Sigmoid colon (tissue), 7 donors: ENCODE measurements around the gene FBXL22. TPM values are rescaled to one million over a fixed set of nuclear protein-coding genes. Genes with fewer than 3 reads are reported as not detected.
"Not testable (repeated sequence)": the region's sequence is repeated elsewhere in the genome, so short reads cannot be mapped to it uniquely, and the experiment has no call there.

Source experiments
- DNase-seq: peaks from one replicate; pipeline ENCODE4 v3.0.0-alpha.2; 2019
- H3K27ac ChIP-seq, 4 donors: fragments of 200-600 bp; sonication (generic); one replicate each; pipeline ENCODE4 v1.5.1; 2016 to 2019; ENCODE audit warnings: mild to moderate bottlenecking in 1 of 4
- H3K27me3 ChIP-seq, 3 donors: fragments of 200-600 bp; sonication (generic); one replicate each; pipeline ENCODE4 v1.5.1; 2019; ENCODE audit warnings: mild to moderate bottlenecking in 1 of 3
- H3K36me3 ChIP-seq, 4 donors: fragments of 200-600 bp; sonication (generic); one replicate each; pipeline ENCODE4 v1.5.1; 2016 to 2019
- H3K4me1 ChIP-seq, 4 donors: fragments of 200-600 bp; sonication (generic); one replicate each; pipeline ENCODE4 v1.5.1; 2017 to 2019
- H3K4me3 ChIP-seq, 4 donors: fragments of 200-600 bp; sonication (generic); one replicate each; pipeline ENCODE4 v1.5.1; 2017 to 2019; ENCODE audit warnings: mild to moderate bottlenecking in 2 of 4, moderate library complexity in 1 of 4
- H3K9me3 ChIP-seq, 4 donors: fragments of 200-600 bp in 3 of 4; sonication (generic) in 3 of 4; one replicate each; pipeline versions ENCODE4 v1.5.1 to v1.6.1; 2013 to 2019
- EP300 ChIP-seq, 4 donors: sonication (generic); formaldehyde crosslinking; IDR thresholded peaks; one replicate each; pipeline ENCODE4 v1.6.1; 2017; ENCODE audit warnings: antibody characterized with exemption in 4 of 4
- POLR2A ChIP-seq, 2 donors: fragments of 450-650 bp; IDR thresholded peaks; one replicate each; pipeline ENCODE4 v1.6.1; 2016; ENCODE audit warnings: antibody characterized with exemption in 2 of 2, mild to moderate bottlenecking in 2 of 2, moderate library complexity in 2 of 2
- POLR2AphosphoS5 ChIP-seq, 4 donors: sonication (generic); formaldehyde crosslinking; IDR thresholded peaks; one replicate each; pipeline ENCODE4 v1.6.1; 2017; ENCODE audit warnings: antibody characterized with exemption in 4 of 4
- WGBS, 2 donors: extraction: QIAGEN DNeasy Blood & Tissue Kit; methylation state at CpG; one replicate each; pipeline ENCODE4 v1.1.7; 2013; 5-methylcytosine and 5-hydroxymethylcytosine counted together
- intact Hi-C: fragments of 100-400 bp; cut with DNase I; formaldehyde crosslinking; loops from one replicate; pipeline ENCODE4 v1.15.1; 2023
- polyA plus RNA-seq, 3 donors: library from polyadenylated mRNA; stranded (reverse); fragments of 200-250 nt; gene quantifications; one replicate each; pipeline ENCODE4 v1.2.3, GENCODE V29; 2013
- total RNA-seq, 4 donors: library from RNA; depleted of rRNA; stranded (reverse); fragments of >200 nt; gene quantifications; one replicate each; pipeline ENCODE4 v1.1.0, GENCODE V29; 2016
- TF ChIP-seq, protein P1 (sequence below), 4 experiments: fragments of 450-650 bp in 3 of 4; fragments of 200-600 bp in 1 of 4; IDR thresholded peaks; one replicate each; pipeline ENCODE4 v1.5.1; 2016 to 2019; ENCODE audit warnings: antibody characterized with exemption in 4 of 4, mild to moderate bottlenecking in 3 of 4, moderate library complexity in 2 of 4
- donor health status: healthy with polysubstance abuse.
- donor health status: Bipolar disorder and iron deficiency.
- donor health status: healthy.

The FBXL22 gene
- total and polyA plus RNA-seq, 7 donors, result 0.69 to 150 (median 46.7) TPM

DNA sequence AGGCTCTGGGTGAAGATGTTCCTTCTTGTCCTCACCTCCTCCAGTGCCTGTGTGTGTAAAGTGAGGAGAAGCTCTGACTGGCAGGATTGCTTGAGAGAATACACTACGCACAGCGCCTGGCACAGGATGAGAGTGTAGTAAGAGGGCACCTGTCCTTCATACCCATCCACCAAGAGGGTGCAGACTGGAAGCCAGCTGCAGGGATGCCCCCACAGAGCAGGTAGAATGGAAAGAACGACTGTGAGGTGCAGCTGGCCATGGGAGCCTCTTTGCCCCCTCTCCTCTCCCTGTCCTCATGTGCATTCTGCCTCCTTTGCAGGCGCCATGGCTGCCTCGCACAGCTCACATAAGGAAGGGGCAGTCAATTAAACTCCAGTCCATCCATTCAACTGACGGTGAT, 12.3 kb downstream of the FBXL22 start:
- Histone ChIP-seq H3K27me3 (no peaks in the 10 kb centered on the region), H3K9me3 (no peaks in the 10 kb centered on the region), H3K4me1 (peaks cover 0 to 71% (median 48%) of the 10 kb centered on the region in 4 donors), H3K4me3 (no peak overlapping the region), H3K27ac (peak overlapping the region in 3 of 4 donors; percentile 79 to 82 (median 80)), H3K36me3 (peaks cover 0 to 39% (median 17%) of the 10 kb centered on the region in 4 donors)
- DNase-seq, result no peak
- TF ChIP-seq, protein P1, sequence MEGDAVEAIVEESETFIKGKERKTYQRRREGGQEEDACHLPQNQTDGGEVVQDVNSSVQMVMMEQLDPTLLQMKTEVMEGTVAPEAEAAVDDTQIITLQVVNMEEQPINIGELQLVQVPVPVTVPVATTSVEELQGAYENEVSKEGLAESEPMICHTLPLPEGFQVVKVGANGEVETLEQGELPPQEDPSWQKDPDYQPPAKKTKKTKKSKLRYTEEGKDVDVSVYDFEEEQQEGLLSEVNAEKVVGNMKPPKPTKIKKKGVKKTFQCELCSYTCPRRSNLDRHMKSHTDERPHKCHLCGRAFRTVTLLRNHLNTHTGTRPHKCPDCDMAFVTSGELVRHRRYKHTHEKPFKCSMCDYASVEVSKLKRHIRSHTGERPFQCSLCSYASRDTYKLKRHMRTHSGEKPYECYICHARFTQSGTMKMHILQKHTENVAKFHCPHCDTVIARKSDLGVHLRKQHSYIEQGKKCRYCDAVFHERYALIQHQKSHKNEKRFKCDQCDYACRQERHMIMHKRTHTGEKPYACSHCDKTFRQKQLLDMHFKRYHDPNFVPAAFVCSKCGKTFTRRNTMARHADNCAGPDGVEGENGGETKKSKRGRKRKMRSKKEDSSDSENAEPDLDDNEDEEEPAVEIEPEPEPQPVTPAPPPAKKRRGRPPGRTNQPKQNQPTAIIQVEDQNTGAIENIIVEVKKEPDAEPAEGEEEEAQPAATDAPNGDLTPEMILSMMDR (IDR thresholded peaks at IDR 0.05), result no peak
- TF ChIP-seq EP300 (IDR thresholded peaks at IDR 0.05), result no peak
- TF ChIP-seq POLR2AphosphoS5 (IDR thresholded peaks at IDR 0.05), result no peak
- no peak for TF ChIP-seq POLR2A (IDR thresholded peaks at IDR 0.05)
- intact Hi-C loops, result loop anchor here (10.0 kb wide), 1 partner anchor 555 kb away; no protein-coding TSS in a partner anchor
- WGBS, 2 donors, result 82 to 90% methylated on average over 6 of the region's 6 CpGs

DNA sequence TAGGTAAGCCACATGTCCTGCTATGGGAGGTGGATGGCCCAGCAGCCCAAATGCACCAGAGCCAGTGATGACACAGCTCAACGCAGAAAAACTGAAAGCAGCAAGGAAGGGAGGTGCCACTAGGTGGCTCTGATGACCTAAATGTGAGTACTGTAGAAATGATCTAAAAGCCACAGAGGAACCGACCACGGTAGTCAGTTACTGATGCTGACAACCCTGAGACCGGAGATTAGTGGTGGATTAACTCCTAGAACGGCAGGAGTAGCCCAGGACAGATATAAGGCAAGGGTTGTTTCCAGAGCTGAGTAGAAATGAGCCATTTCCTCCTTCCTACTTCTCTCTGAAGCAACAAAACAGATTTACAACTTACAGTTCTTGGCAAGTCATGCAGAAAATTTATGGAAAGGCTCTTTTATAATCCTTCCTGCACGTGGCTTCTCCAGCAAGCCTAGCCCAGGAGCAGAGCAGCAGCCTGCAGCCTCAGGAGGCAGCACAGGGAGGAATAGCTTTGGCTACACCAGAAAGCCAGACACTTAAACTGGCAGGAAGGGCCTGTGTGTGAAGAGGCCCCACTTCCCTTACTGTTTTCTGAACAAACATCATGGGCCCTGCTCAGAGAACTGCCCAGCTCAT, 13.1 kb downstream of the FBXL22 start:
- intact Hi-C loops, result no loop called here
- Histone ChIP-seq H3K36me3 (peaks cover 0 to 48% (median 23%) of the 10 kb centered on the region in 4 donors), H3K27ac (peak overlapping the region; percentile 64 to 82 (median 80)), H3K27me3 (no peaks in the 10 kb centered on the region), H3K4me1 (peaks cover 0 to 67% (median 48%) of the 10 kb centered on the region in 4 donors), H3K9me3 (no peaks in the 10 kb centered on the region), H3K4me3 (no peak overlapping the region)
- peak; percentile 90 for DNase-seq
- peak in 1 of 4 donors; percentile 3 for TF ChIP-seq EP300 (IDR thresholded peaks at IDR 0.05)
- peak; percentile 34 to 71 (median 70) for TF ChIP-seq POLR2AphosphoS5 (IDR thresholded peaks at IDR 0.05)
- TF ChIP-seq, protein P1 (IDR thresholded peaks at IDR 0.05), result peak; percentile 67 to 88 (median 74)
- TF ChIP-seq POLR2A (IDR thresholded peaks at IDR 0.05), result no peak
- 0 to 1% methylated on average over 6 of the region's 6 CpGs for WGBS, 2 donors

DNA sequence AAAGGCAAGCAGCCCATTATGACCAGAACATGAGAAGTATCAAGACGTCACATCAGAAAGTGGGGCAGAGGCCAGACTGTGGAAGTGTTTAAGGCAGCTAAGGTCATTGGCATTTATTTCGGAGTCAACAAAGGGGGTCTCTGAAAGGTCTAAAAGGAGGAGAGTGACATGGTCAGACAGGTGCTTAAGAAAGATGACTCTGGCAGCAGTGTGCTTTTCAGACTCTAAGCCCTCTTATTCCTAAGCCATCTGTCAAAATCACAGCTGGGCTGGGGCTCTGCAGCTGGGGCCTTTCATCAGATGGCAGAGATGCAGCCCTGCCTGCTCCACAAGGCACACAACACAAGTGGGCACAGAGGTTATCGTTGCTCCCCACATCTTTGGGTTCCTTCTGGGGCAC, 14.0 kb downstream of the FBXL22 start:
- no peak for DNase-seq
- Histone ChIP-seq H3K27me3 (no peaks in the 10 kb centered on the region), H3K9me3 (no peaks in the 10 kb centered on the region), H3K36me3 (peaks cover 0 to 57% (median 30%) of the 10 kb centered on the region in 4 donors), H3K4me1 (peaks cover 0 to 58% (median 43%) of the 10 kb centered on the region in 4 donors), H3K27ac (peak overlapping the region; percentile 64 to 82 (median 80)), H3K4me3 (no peak overlapping the region)
- 54 to 65% methylated on average over 3 of the region's 3 CpGs for WGBS, 2 donors
- intact Hi-C loops, result no loop called here
- TF ChIP-seq POLR2AphosphoS5 (IDR thresholded peaks at IDR 0.05) (no peak), POLR2A (IDR thresholded peaks at IDR 0.05) (no peak), EP300 (IDR thresholded peaks at IDR 0.05) (no peak)
- TF ChIP-seq, protein P1 (IDR thresholded peaks at IDR 0.05), result no peak

- DNase-seq, result no peak
- Histone ChIP-seq H3K9me3 (no peaks in the 10 kb centered on the region), H3K4me1 (peaks cover 0 to 50% (median 39%) of the 10 kb centered on the region in 4 donors), H3K4me3 (no peak overlapping the region), H3K27me3 (no peaks in the 10 kb centered on the region), H3K27ac (peak overlapping the region in 3 of 4 donors; percentile 79 to 82 (median 80)), H3K36me3 (peaks cover 0 to 62% (median 33%) of the 10 kb centered on the region in 4 donors)
- TF ChIP-seq POLR2AphosphoS5 (IDR thresholded peaks at IDR 0.05), result no peak
- WGBS, 2 donors, result 97 to 98% methylated on average over 15 of the region's 15 CpGs
- intact Hi-C loops, result no loop called here
These were observed 15.1 kb downstream of the FBXL22 start for GRCh38 chr15:63612300-63612699.

DNA sequence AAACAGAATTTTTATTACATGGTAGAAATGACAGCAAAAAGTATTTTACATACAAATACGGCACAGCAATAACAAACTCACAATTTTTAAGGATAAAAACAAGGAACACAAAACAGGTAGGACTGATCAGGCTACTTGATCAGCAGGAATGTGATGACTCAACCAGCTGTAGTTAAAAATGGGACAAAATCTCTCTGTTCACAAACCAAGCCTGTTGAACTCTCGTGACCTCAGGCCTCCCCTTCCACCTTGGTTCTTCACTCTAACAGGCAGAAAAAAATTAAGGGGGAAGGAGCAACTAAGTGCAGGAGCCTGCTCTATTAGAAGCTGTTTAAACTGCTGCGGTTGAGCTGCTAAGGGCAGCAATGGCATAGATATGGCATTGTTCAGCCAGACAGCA, 18.7 kb downstream of the FBXL22 start:
- DNase-seq, result no peak
- Histone ChIP-seq H3K27ac (no peak overlapping the region), H3K4me3 (no peak overlapping the region), H3K36me3 (peaks cover 0 to 38% (median 25%) of the 10 kb centered on the region in 4 donors), H3K27me3 (no peaks in the 10 kb centered on the region), H3K4me1 (peaks cover 0 to 33% (median 23%) of the 10 kb centered on the region in 4 donors), H3K9me3 (no peaks in the 10 kb centered on the region)
- intact Hi-C loops, result no loop called here
- WGBS, 2 donors, result 96 to 97% methylated on average over 3 of the region's 3 CpGs
- TF ChIP-seq POLR2A (IDR thresholded peaks at IDR 0.05) (no peak), EP300 (IDR thresholded peaks at IDR 0.05) (no peak), POLR2AphosphoS5 (IDR thresholded peaks at IDR 0.05) (no peak)
- TF ChIP-seq, protein P1 (IDR thresholded peaks at IDR 0.05), result no peak

- intact Hi-C loops, DNase-seq, H3K9me3 ChIP-seq, H3K27ac ChIP-seq, H3K4me3 ChIP-seq, H3K27me3 ChIP-seq: not testable (repeated sequence)
- 95 to 97% methylated on average over 4 of the region's 4 CpGs for WGBS, 2 donors
- H3K4me1 ChIP-seq, result peaks cover 0 to 21% (median 11%) of the 10 kb centered on the region in 4 donors
- peaks cover 0 to 43% (median 24%) of the 10 kb centered on the region in 4 donors for H3K36me3 ChIP-seq
These were observed 20.0 kb downstream of the FBXL22 start for GRCh38 chr15:63617147-63617546.

DNA sequence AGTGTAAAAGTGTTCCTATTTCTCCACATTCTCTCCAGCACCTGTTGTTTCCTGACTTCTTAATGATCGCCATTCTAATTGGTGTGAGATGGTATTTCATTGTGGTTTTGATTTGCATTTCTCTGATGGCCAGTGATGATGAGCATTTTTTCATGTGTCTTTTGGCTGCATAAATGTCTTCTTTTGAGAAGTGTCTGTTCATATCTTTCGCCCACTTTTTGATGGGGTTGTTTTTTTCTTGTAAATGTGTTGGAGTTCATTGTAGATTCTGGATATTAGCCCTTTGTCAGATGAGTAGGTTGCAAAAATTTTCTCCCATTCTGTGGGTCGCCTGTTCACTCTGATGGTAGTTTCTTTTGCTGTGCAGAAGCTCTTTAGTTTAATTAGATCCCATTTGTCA, 20.4 kb downstream of the FBXL22 start:
- H3K27me3 ChIP-seq, H3K27ac ChIP-seq, H3K9me3 ChIP-seq, H3K4me3 ChIP-seq, DNase-seq, intact Hi-C loops: not testable (repeated sequence)
- H3K36me3 ChIP-seq, result peaks cover 2 to 43% (median 23%) of the 10 kb centered on the region in 4 donors
- H3K4me1 ChIP-seq, result peaks cover 0 to 17% (median 9%) of the 10 kb centered on the region in 4 donors
- 85 to 97% methylated on average over 2 to 3 of the region's 3 CpGs for WGBS, 2 donors

DNA sequence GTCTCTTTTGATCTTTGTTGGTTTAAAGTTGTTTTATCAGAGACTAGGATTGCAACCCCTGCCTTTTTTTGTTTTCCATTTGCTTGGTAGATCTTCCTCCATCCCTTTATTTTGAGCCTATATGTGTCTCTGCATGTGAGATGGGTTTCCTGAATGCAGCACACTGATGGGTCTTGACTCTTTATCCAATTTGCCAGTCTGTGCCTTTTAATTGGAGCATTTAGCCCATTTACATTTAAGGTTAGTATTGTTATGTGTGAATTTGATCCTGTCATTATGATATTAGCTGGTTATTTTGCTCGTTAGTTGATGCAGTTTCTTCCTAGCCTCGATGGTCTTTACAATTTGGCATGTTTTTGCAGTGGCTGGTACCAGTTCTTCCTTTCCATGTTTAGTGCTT, 23.6 kb downstream of the FBXL22 start:
- H3K4me3 ChIP-seq, H3K4me1 ChIP-seq, intact Hi-C loops, H3K27me3 ChIP-seq, H3K27ac ChIP-seq, H3K9me3 ChIP-seq, DNase-seq: not testable (repeated sequence)
- peaks cover 14 to 56% (median 33%) of the 10 kb centered on the region in 4 donors for H3K36me3 ChIP-seq
- WGBS, 2 donors, result no CpG with 5 or more reads among the region's 2 CpGs
